ENCODE measurements around the gene ABCA7. TPM values are rescaled to one million over a fixed set of nuclear protein-coding genes. Genes with fewer than 3 reads are reported as not detected.

Gene ABCA7
- total RNA-seq, 2 experiments from 2014 or later = 145 to 146 TPM

DNA sequence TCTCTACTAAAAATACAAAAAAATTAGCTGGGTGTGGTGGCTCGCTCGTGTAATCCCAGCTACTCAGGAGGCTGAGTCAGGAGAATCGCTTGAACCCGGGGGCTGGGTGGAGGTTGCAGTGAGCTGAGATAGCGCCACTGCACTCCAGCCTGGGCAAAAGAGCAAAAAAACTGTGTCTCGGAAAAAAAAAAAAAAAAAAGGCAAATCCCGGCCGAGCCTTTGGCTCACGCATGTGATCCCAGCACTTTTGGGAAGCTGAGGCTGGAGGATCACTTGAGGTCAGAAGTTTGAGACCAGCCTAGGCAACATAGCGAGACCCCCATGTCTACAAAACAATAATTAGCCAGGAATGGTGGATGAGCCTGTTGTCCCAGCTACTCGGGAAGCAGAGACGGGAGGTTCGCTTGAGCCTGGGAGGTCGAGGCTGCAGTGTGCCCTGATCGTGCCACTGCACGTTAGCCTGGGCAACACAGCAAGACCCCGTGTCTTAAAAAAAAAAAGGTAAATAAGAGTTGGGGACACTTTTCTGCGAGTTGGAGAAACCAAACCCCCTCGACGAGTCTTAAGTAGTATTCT lies 63.3 kb downstream of the ABCA7 start:
- Mint-ChIP-seq H3K4me3 (peak overlapping the region; percentile 61), H3K27me3 (no peaks in the 10 kb centered on the region), H3K4me1 (peaks cover 29% of the 10 kb centered on the region), H3K9me3 (peaks cover 3% of the 10 kb centered on the region), H3K27ac (peak overlapping the region; percentile 80), H3K36me3 (peaks cover 5% of the 10 kb centered on the region)
- DNase-seq (no peak), ATAC-seq (ENCODE audit: low read depth) (peak; percentile 0)
- POLR2A ChIA-PET = interaction anchor here (1.2 to 2.5 kb wide), 7 partner anchors 26 to 166 kb away, joined by 3 to 18 read pairs (median 7); partner anchors contain the start of genes ABCA7, ARHGAP45, CIRBP and WDR18

DNA sequence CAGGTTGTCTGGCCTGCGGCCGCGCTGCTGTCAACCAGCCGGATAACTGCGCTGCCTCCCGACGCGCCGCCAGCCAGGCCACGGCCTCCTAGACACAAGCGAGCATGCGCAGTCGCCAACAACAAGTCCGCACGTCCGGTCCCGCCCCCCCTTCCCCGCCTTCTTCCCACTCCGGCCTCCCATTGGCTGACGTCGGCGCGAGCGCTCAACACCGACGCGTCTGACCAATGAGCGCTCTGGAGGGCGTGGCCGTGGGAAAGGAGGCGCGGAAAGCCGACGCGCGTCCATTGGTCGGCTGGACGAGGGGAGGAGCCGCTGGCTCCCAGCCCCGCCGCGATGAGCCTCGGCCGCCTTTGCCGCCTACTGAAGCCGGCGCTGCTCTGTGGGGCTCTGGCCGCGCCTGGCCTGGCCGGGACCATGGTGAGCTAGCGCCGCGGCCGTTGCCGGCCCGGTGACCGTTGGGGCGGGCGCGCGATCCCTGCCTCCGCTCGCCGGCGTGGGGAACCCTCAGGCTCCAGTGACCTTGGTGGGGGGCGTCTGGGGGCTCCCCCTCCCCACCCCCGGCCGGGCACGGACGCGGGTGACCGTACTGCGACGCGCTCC lies 63.9 kb downstream of the ABCA7 start, which contains the start of gene GPX4:
TSS of gene GPX4 (plus strand) at position 287 of the 603 bp plus-strand sequence. CDS start at position 337, 50 bp downstream.
- H3K36me3 Mint-ChIP-seq = peaks cover 3% of the 10 kb centered on the region
- no peaks in the 10 kb centered on the region for H3K27me3 Mint-ChIP-seq
- H3K4me3 Mint-ChIP-seq = peak within 1 kb of the TSS; percentile 79
- peak; percentile 96 for DNase-seq
- peaks cover 27% of the 10 kb centered on the region for H3K4me1 Mint-ChIP-seq
- H3K27ac Mint-ChIP-seq = peak within 1 kb of the TSS; percentile 80
- POLR2A ChIA-PET = interaction anchor here (0.6 to 2.5 kb wide), 13 partner anchors 22 to 165 kb away, joined by 3 to 13 read pairs (median 4); partner anchors contain the start of genes ABCA7, ARHGAP45, CIRBP and WDR18
- ATAC-seq (ENCODE audit: low read depth) = peak; percentile 86
- H3K9me3 Mint-ChIP-seq = peaks cover 3% of the 10 kb centered on the region

DNA sequence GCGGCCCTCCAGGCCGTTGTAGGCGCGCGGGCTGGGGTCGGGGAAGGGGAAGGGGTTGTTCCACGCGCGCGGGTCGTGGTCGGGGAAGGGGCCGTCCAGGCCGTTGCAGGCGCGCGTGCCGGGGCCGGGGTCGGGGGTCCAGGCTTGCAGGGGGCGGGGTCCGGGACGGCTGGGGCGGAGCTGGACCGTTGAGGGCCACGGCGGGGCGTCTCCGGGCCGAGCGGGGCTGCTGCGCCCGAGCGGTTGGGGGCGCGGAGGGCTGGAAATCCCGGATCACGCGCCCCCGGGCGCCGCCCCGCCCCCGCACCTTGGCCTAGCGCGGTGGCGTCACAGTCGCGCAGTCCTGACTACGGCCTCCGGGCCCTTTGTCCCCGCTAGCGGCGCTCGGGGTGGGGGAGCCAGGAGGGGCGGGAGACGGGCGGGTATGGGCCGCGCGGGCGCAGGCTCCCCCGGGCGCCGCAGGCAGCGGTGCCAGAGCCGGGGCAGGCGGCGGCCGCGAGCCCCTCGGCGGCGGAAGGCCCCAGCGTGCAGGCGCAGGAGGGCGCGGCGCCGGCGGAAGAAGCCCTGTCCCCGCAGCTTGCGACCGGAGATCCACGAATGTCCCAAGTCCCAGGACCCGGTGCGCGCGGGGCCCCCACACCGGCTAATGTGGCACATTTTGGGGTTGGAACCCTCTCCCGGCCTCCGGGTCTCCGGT lies 64.6 kb downstream of the ABCA7 start:
- Mint-ChIP-seq H3K9me3 (peaks cover 3% of the 10 kb centered on the region), H3K36me3 (peaks cover 2% of the 10 kb centered on the region), H3K27me3 (no peaks in the 10 kb centered on the region), H3K4me3 (peak overlapping the region; percentile 79), H3K4me1 (peaks cover 25% of the 10 kb centered on the region), H3K27ac (peak overlapping the region; percentile 42)
- POLR2A ChIA-PET = interaction anchor here (0.5 to 2.5 kb wide), 11 partner anchors 23 to 162 kb away, joined by 3 to 13 read pairs (median 4); partner anchors contain the start of gene ARHGAP45
- ATAC-seq (ENCODE audit: low read depth) (peak; percentile 32), DNase-seq (peak; percentile 86)

DNA sequence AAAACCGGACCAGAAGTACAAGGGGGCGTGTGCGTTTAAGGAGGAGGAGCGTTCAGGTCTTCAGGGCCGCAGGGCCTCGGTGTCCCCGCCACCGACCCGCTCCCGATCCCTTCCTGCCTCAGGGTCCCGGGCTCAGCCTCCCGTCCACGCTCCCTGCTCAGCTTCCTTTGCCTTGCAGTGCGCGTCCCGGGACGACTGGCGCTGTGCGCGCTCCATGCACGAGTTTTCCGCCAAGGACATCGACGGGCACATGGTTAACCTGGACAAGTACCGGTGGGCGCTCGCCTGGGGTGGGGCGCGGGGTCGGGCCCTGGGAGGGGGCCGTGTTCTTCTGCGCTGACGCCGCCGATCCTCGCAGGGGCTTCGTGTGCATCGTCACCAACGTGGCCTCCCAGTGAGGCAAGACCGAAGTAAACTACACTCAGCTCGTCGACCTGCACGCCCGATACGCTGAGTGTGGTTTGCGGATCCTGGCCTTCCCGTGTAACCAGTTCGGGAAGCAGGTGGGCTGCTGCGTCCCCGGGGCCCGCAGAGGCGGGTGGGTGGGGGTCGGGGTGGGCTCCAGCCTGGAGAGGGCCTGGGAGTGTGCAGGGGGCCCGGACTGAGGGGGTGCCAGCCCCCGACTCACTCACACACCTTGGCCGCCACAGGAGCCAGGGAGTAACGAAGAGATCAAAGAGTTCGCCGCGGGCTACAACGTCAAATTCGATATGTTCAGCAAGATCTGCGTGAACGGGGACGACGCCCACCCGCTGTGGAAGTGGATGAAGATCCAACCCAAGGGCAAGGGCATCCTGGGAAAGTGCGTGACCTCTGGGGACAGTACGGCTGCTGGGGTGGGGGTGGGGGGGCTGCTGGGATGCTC lies 65.3 kb downstream of the ABCA7 start:
- Mint-ChIP-seq H3K36me3 (no peaks in the 10 kb centered on the region), H3K9me3 (no peaks in the 10 kb centered on the region), H3K27ac (peak overlapping the region; percentile 42), H3K4me1 (peaks cover 21% of the 10 kb centered on the region), H3K27me3 (no peaks in the 10 kb centered on the region), H3K4me3 (peak overlapping the region; percentile 79)
- no peak for ATAC-seq (ENCODE audit: low read depth)
- DNase-seq = no peak
- POLR2A ChIA-PET = interaction anchor here (1.1 to 1.9 kb wide), 4 partner anchors 25 to 38 kb away, joined by 3 to 12 read pairs (median 5); partner anchors contain the start of gene ARHGAP45

DNA sequence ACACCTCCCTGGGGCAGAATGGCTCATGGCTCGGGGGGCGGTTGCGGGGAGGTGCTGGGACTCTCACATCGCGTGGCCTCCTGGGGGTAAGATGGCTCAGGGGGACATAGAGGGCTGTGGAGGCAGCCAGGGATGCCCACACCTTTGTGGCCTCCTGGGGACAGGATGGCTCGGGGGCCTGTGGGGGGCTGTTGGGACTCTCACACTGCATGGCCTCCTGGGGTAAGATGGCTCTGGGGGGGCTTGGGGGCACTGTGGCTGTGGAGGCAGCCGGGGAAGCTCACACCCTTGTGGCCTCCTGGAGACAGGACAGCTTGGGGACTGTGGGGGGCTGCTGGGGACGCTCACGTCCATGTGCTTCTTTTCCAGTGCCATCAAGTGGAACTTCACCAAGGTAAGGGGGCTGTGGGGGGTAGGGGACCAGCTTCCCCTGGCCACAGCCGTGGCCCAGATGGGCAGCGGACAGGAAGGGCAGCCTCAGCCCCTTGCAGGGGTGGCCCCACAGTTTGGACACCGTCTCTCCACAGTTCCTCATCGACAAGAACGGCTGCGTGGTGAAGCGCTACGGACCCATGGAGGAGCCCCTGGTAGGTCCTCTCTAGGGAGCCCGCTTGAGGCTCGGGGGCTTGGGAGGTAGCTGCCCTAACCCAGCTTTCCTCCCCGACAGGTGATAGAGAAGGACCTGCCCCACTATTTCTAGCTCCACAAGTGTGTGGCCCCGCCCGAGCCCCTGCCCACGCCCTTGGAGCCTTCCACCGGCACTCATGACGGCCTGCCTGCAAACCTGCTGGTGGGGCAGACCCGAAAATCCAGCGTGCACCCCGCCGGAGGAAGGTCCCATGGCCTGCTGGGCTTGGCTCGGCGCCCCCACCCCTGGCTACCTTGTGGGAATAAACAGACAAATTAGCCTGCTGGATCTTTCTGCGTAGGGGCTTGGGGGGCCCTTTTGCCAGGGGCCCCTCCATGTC lies 66.2 kb downstream of the ABCA7 start:
- Mint-ChIP-seq H3K9me3 (no peaks in the 10 kb centered on the region), H3K27ac (no peak overlapping the region), H3K4me3 (peak overlapping the region; percentile 19), H3K36me3 (no peaks in the 10 kb centered on the region), H3K27me3 (no peaks in the 10 kb centered on the region), H3K4me1 (peaks cover 19% of the 10 kb centered on the region)
- POLR2A ChIA-PET = interaction anchor here (1.9 kb wide), 1 partner anchor 27 kb away, joined by 6 read pairs; no protein-coding TSS in a partner anchor
- DNase-seq (no peak), ATAC-seq (ENCODE audit: low read depth) (no peak)

DNA sequence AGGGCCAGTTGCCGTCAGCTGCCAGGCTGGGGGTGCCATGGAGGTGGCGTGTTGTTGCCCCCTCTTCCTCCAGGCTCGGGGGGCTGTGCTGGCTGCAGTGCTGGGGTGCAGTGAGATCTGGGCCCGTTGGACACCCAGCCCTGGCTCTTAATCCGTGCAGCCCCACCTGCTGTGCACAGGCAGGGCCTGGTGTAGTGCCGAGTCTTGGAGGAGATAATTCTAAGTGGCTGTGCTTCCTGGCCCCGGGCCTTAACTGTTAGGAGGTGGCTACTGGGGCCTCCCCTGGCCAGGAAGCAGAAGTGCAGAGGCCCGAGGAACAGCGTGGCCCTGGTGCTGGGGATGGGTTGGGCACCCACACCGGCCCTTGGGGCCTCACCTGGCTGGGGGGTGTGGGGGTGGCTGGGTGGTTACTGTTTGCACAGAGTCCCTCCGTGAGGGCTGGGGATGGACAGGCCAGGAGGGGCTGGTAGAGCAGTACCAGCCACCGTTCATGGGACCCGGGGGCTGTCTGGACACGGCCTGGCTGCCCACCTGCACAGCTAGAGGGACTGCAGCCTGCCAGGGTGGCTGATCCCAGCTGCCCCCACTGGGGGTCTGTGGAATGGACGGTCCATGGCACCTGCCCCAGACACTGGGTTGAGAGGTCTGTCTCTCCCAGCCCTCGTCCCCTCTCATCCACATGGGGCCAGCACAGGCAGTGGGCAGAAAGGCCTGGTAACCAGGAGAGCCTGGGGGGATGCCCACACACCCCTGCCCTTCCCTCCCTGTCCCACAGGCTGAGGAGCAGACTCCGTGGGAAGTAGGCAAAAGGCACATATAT lies 67.1 kb downstream of the ABCA7 start:
- POLR2A ChIA-PET = no interaction called here
- Mint-ChIP-seq H3K4me1 (peaks cover 12% of the 10 kb centered on the region), H3K27ac (no peak overlapping the region), H3K36me3 (no peaks in the 10 kb centered on the region), H3K27me3 (no peaks in the 10 kb centered on the region), H3K4me3 (no peak overlapping the region), H3K9me3 (no peaks in the 10 kb centered on the region)
- ATAC-seq (ENCODE audit: low read depth) (no peak), DNase-seq (no peak)

DNA sequence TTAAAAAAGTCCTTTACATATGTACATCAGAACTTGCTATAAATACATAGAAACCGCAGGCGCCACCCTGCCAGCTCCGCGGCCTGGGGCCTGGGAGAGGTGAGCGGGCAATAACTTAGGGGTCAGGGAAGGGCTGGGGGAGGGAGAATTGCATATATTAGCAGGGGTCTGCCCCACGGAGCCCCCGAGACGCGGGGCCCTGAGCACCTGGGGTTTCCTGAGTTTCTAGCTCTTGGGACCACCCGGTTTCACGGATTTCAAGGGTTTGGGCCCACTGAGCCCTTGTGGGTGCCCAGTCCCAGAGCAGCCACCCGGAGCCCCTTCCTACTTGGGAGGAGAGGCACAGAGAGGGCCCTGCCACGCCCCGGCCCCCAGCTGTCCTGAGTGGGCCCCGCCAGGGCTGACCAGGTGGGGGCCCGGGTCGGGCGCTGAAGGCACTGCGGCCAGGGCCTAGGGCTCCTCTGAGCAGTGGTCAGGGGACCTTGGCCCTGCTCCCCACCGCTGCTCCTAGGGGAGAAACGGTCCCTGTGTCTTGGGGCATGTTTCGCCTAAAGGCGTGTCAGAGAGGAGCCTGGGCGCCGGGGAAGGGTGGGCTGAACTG lies 67.9 kb downstream of the ABCA7 start:
- no peak overlapping the region for H3K27ac Mint-ChIP-seq
- no peaks in the 10 kb centered on the region for H3K36me3 Mint-ChIP-seq
- H3K4me3 Mint-ChIP-seq = no peak overlapping the region
- H3K4me1 Mint-ChIP-seq = peaks cover 7% of the 10 kb centered on the region
- ATAC-seq (ENCODE audit: low read depth) (no peak), DNase-seq (no peak)
- no peaks in the 10 kb centered on the region for H3K27me3 Mint-ChIP-seq
- no peaks in the 10 kb centered on the region for H3K9me3 Mint-ChIP-seq
- POLR2A ChIA-PET = no interaction called here

DNA sequence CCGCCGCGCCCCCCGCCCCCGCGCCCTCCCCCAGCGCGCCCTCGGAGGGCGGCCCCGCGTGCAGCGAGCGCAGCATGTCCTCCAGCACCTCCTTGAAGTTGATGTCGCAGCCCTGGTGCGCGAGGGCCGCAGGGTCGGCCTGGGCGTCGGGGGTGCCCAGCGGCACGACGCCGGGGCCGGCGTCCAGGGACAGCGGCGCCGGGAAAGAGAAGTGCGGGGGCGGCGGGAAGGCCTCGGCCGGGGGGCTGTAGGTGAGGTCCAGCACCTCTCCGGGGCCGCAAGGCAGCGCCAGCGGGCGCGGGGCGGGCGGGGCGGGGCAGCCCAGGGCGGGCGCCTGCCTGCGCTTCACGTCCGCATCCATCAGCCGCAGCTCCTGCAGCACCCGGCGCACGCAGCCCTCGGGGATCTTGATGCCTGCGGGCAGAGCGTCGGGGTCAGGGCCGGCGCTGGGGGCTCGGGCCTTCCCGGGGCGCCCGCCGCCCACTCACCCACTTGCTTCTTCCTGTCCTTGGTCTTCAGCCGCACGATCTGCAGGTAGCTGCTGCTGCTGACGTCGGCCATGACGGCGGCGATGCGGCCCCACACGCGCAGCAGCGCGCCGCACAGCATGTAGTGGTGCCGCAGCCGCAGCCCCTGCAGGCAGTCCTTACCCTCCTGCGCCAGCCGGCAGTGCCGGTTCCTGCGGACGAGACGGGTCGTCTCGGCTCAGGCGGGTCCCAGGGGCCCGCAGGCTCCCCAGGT lies 68.6 kb downstream of the ABCA7 start:
- H3K36me3 Mint-ChIP-seq = no peaks in the 10 kb centered on the region
- no peak for DNase-seq
- peaks cover 1% of the 10 kb centered on the region for H3K4me1 Mint-ChIP-seq
- ATAC-seq (ENCODE audit: low read depth) = no peak
- POLR2A ChIA-PET = no interaction called here
- H3K27me3 Mint-ChIP-seq = no peaks in the 10 kb centered on the region
- no peaks in the 10 kb centered on the region for H3K9me3 Mint-ChIP-seq
- no peak overlapping the region for H3K4me3 Mint-ChIP-seq
- no peak overlapping the region for H3K27ac Mint-ChIP-seq

DNA sequence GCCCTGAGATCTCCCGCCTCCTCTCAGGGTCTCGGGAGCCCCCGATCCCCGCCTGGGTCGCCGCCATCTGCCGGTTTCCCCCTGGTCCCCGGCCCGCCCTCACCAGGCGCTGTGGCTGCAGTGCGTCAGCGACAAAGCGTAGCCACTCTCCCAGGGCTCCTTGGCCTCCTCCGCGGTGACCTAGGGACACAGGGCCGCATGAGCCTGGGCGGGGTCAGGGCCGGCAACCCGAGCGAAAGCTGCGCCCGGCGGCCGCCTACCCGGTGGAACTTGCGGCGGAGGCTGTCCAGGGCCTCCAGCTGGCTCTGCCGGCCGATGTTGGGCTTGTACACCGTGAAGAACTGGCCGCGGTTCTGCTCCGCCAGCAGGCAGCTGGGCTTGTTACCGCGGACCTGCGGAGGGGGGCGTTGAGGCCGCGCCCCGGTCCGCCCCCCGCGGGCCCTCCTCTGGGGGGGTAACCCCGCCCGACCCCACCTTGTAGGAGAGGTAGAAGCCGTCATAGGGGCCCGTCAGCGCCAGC lies 69.2 kb downstream of the ABCA7 start:
- no peaks in the 10 kb centered on the region for H3K36me3 Mint-ChIP-seq
- DNase-seq = no peak
- no peak overlapping the region for H3K27ac Mint-ChIP-seq
- no peaks in the 10 kb centered on the region for H3K9me3 Mint-ChIP-seq
- H3K4me1 Mint-ChIP-seq = no peaks in the 10 kb centered on the region
- ATAC-seq (ENCODE audit: low read depth) = no peak
- H3K27me3 Mint-ChIP-seq = no peaks in the 10 kb centered on the region
- POLR2A ChIA-PET = no interaction called here
- H3K4me3 Mint-ChIP-seq = no peak overlapping the region

DNA sequence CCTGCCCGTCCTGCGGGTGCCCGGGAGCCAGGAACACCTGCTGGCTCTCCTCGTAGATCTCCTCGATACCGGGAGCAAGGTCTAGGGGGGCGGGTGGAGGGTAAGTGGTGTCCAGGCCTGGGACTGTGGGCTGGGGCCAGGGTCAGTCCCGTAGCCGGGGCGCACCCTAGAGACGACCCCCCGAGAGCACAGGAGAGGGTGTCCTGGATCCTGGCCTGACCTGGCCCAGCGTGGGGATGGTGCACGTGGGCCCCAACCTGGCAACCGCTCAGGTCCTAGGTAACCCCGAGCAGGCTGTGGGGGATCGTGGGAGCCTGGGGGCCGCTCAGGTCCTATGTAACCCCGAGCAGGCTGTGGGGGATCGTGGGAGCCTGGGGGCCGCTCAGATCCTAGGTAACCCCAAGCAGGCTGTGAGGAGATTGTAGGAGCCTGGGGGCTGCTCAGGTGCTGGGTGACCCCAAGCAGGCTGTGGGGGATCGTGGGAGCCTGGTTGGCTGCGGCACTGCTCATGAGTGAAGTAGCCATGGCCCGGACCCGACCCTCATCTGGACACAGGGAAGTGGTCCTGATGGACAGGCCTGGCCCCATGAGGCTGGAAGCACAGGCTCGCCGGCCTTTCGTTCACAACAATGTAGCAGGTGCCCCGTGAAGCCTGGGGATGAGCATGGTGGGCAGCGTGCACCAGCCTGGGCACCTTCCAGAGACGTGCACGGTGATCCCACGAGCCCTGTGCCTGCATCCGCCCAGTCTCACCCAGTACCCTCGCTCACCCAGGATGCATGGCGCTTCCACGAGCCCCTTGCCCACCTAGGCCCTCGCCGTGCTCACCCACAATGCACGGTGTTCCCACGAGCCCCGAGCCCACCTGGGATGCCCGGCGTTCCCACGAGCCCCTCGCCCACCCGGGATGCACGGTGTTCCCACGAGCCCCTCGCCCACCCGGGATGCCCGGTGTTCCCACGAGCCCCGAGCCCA lies 70.1 kb downstream of the ABCA7 start:
- POLR2A ChIA-PET = no interaction called here
- ATAC-seq (ENCODE audit: low read depth) (no peak), DNase-seq (no peak)
- Mint-ChIP-seq H3K4me3 (no peak overlapping the region), H3K27me3 (no peaks in the 10 kb centered on the region), H3K27ac (no peak overlapping the region), H3K36me3 (no peaks in the 10 kb centered on the region), H3K4me1 (no peaks in the 10 kb centered on the region), H3K9me3 (no peaks in the 10 kb centered on the region)
